ENCODE measurements around the gene FAM25G.
"Not testable (repeated sequence)": the region's sequence is repeated elsewhere in the genome, so short reads cannot be mapped to it uniquely, and the experiment has no call there.

GRCh38 chr10:47485943-47486342, 5.6 kb downstream of the FAM25G start:
- TF ChIP-seq, protein P1, sequence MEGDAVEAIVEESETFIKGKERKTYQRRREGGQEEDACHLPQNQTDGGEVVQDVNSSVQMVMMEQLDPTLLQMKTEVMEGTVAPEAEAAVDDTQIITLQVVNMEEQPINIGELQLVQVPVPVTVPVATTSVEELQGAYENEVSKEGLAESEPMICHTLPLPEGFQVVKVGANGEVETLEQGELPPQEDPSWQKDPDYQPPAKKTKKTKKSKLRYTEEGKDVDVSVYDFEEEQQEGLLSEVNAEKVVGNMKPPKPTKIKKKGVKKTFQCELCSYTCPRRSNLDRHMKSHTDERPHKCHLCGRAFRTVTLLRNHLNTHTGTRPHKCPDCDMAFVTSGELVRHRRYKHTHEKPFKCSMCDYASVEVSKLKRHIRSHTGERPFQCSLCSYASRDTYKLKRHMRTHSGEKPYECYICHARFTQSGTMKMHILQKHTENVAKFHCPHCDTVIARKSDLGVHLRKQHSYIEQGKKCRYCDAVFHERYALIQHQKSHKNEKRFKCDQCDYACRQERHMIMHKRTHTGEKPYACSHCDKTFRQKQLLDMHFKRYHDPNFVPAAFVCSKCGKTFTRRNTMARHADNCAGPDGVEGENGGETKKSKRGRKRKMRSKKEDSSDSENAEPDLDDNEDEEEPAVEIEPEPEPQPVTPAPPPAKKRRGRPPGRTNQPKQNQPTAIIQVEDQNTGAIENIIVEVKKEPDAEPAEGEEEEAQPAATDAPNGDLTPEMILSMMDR (IDR thresholded peaks at IDR 0.05; ENCODE audit: insufficient read depth, low read length, poor library complexity, severe bottlenecking) = not testable (repeated sequence)
- TF ChIP-seq EZH2phosphoT487 (conservative IDR thresholded peaks at IDR 0.05; ENCODE audit: low read length) = not testable (repeated sequence)
